HEK293 (cell line): ENCODE results near the gene UBE2D2.

ENCODE experiments used
- CTCF ChIA-PET: fragments of 350-600 bp; formaldehyde crosslinking; extraction: SDS; loops from one replicate; lab custom pipeline; 2021; ENCODE audit warnings: antibody characterized with exemption; lab: Yijun Ruan, JAX
- POLR2A ChIA-PET: fragments of 300-600 bp; formaldehyde crosslinking; extraction: SDS; loops from one replicate; lab custom pipeline; 2020; ENCODE audit warnings: antibody characterized with exemption, inconsistent platforms; lab: Yijun Ruan, JAX
- H3K27ac ChIP-seq: fragments of 200-500 bp; sonication (Bioruptor generic); 2 replicates; pipeline ENCODE4 v1.5.1; 2014; ENCODE audit warnings: low read depth, low read length, control low read depth, inconsistent platforms; ENCODE audit errors: extremely low read depth
- H3K36me3 ChIP-seq, 2 experiments: fragments of 200-500 bp in 1 of 2; sonication (Bioruptor generic) in 1 of 2; 1 replicate in 1 of 2; 2 replicates in 1 of 2; pipeline ENCODE4 v1.5.1; 2014 to 2017; ENCODE audit warnings: inconsistent platforms in 2 of 2, low read length in 2 of 2; ENCODE audit not compliant: control insufficient read depth in 2 of 2, insufficient read depth in 1 of 2
- H3K4me1 ChIP-seq: fragments of 200-500 bp; sonication (Bioruptor generic); 2 replicates; pipeline ENCODE4 v1.5.1; 2014; ENCODE audit warnings: mild to moderate bottlenecking, low read length, inconsistent platforms; ENCODE audit not compliant: control insufficient read depth, insufficient read depth
- H3K4me3 ChIP-seq: 2 replicates; pipeline ENCODE4 v1.5.1; 2011; ENCODE audit warnings: low read depth, mild to moderate bottlenecking, control low read depth, low read length, moderate library complexity
- H3K9me3 ChIP-seq: fragments of 200-500 bp; sonication (Bioruptor generic); 2 replicates; pipeline ENCODE4 v1.5.1; 2014; ENCODE audit warnings: low read depth, low read length, inconsistent platforms; ENCODE audit not compliant: control insufficient read depth, insufficient read depth
- EGR2 ChIP-seq: fragments of 450-650 bp; formaldehyde crosslinking; IDR thresholded peaks from 2 replicates; pipeline ENCODE4 v1.5.1; 2016; ENCODE audit warnings: low read depth, missing biosample characterization, missing genetic modification characterization
- GLIS1 ChIP-seq: fragments of 450-650 bp; formaldehyde crosslinking; IDR thresholded peaks from 2 replicates; pipeline ENCODE4 v1.5.1; 2016; ENCODE audit warnings: missing biosample characterization, missing genetic modification characterization
- HOXC10 ChIP-seq: sonication (generic); formaldehyde crosslinking; IDR thresholded peaks from 2 replicates; pipeline ENCODE4 v1.8.1; 2023; ENCODE audit warnings: mild to moderate bottlenecking, missing genetic modification reagents
- KLF7 ChIP-seq: fragments of 450-650 bp; formaldehyde crosslinking; IDR thresholded peaks from 2 replicates; pipeline ENCODE4 v1.5.1; 2016; ENCODE audit warnings: missing biosample characterization, missing genetic modification characterization, borderline replicate concordance
- SCRT2 ChIP-seq: fragments of 450-650 bp; formaldehyde crosslinking; IDR thresholded peaks from 2 replicates; pipeline ENCODE4 v1.5.1; 2016; ENCODE audit warnings: missing biosample characterization, missing genetic modification characterization
- SP2 ChIP-seq: fragments of 450-650 bp; formaldehyde crosslinking; IDR thresholded peaks from 2 replicates; pipeline ENCODE4 v1.5.1; 2016; ENCODE audit warnings: missing biosample characterization, missing genetic modification characterization
- SP7 ChIP-seq: fragments of 450-650 bp; formaldehyde crosslinking; IDR thresholded peaks from 2 replicates; pipeline ENCODE4 v1.5.1; 2016; ENCODE audit warnings: missing biosample characterization, missing genetic modification characterization
- TCF7L2 ChIP-seq: IDR thresholded peaks from 2 replicates; pipeline ENCODE4 v1.6.1; 2011; ENCODE audit warnings: low read depth, mild to moderate bottlenecking, inconsistent platforms, low read length, moderate library complexity, borderline replicate concordance
- WT1 ChIP-seq: fragments of 450-650 bp; formaldehyde crosslinking; IDR thresholded peaks from 2 replicates; pipeline ENCODE4 v1.5.1; 2016; ENCODE audit warnings: missing biosample characterization, missing genetic modification characterization
- ZBTB17 ChIP-seq: fragments of 450-650 bp; formaldehyde crosslinking; IDR thresholded peaks from 2 replicates; pipeline ENCODE4 v1.5.1; 2016; ENCODE audit warnings: missing biosample characterization, missing genetic modification characterization
- ZBTB20 ChIP-seq: fragments of 450-650 bp; formaldehyde crosslinking; IDR thresholded peaks from 2 replicates; pipeline ENCODE4 v1.5.1; 2016; ENCODE audit warnings: missing biosample characterization, missing genetic modification characterization
- ZBTB48 ChIP-seq: fragments of 450-650 bp; formaldehyde crosslinking; IDR thresholded peaks from 2 replicates; pipeline ENCODE4 v1.5.1; 2016; ENCODE audit warnings: missing biosample characterization, missing genetic modification characterization
- ZBTB8A ChIP-seq: fragments of 450-650 bp; formaldehyde crosslinking; IDR thresholded peaks from 2 replicates; pipeline ENCODE4 v1.5.1; 2016; ENCODE audit warnings: missing biosample characterization, missing genetic modification characterization
- ZFHX2 ChIP-seq: fragments of 450-650 bp; formaldehyde crosslinking; conservative IDR thresholded peaks from 2 replicates; pipeline ENCODE4 v1.5.1; 2016; ENCODE audit warnings: missing biosample characterization, missing genetic modification characterization
- ZIC2 ChIP-seq: fragments of 450-650 bp; formaldehyde crosslinking; IDR thresholded peaks from 2 replicates; pipeline ENCODE4 v1.5.1; 2016; ENCODE audit warnings: missing biosample characterization, missing genetic modification characterization
- ZNF24 ChIP-seq: fragments of 450-650 bp; formaldehyde crosslinking; IDR thresholded peaks from 2 replicates; pipeline ENCODE4 v1.5.1; 2016; ENCODE audit warnings: missing biosample characterization, missing genetic modification characterization
- ZNF335 ChIP-seq: fragments of 450-650 bp; formaldehyde crosslinking; conservative IDR thresholded peaks from 2 replicates; pipeline ENCODE4 v1.5.1; 2016; ENCODE audit warnings: missing biosample characterization, missing genetic modification characterization
- ZNF600 ChIP-seq: fragments of 450-650 bp; formaldehyde crosslinking; IDR thresholded peaks from 2 replicates; pipeline ENCODE4 v1.5.1; 2016; ENCODE audit warnings: missing biosample characterization, missing genetic modification characterization
- ZNF76 ChIP-seq: fragments of 450-650 bp; formaldehyde crosslinking; IDR thresholded peaks from 2 replicates; pipeline ENCODE4; 2016; ENCODE audit warnings: low read depth, missing biosample characterization, missing genetic modification characterization, borderline replicate concordance

Gene UBE2D2

DNA sequence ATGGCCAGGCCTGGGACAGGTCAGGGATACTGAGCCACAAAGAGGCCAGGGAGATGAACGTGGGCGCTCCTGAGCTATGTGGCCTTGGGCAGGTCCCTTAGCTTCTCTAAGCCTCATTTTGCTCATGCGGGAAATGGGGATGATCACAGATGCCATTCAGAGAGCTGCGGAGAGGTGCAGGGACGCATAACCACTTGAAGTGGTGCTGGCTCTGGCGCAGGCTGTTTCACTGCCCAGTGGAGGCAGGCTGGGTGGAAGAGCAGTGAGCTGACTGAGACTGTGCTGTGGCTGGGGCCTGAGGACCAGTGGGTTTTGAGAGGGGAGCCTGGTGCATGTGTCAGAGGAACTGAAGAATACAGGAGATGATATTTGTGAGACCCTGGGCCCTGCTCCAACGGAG, 105.4 kb downstream of the UBE2D2 start:
- POLR2A ChIA-PET: interaction anchor here (0.6 kb wide), 1 partner anchor 325 kb away, joined by 3 read pairs; no protein-coding TSS in a partner anchor
- CTCF ChIA-PET: interaction anchor here (0.9 to 1.6 kb wide), 3 partner anchors 8 to 99 kb away, joined by 3 read pairs; no protein-coding TSS in a partner anchor
- H3K9me3 ChIP-seq: no peaks in the 10 kb centered on the region
- no peak overlapping the region for H3K27ac ChIP-seq
- peaks cover 4% of the 10 kb centered on the region; the same call in 1 of the 2 replicates for H3K4me1 ChIP-seq
- TF ChIP-seq ZBTB48 (tag by site-specific recombination) (no peak), ZNF600 (peak; percentile 60; the same call in 1 of the 2 replicates), ZBTB17 (tag by site-specific recombination) (0 out of 2 replicates have a peak, but pooled peaks have one; percentile 11)
- no peaks in the 10 kb centered on the region for H3K36me3 ChIP-seq
- H3K4me3 ChIP-seq: no peak overlapping the region

- no peak overlapping the region for H3K4me3 ChIP-seq
- H3K9me3 ChIP-seq: no peaks in the 10 kb centered on the region
- CTCF ChIA-PET: interaction anchor here (0.6 to 1.6 kb wide), 3 partner anchors 19 to 98 kb away, joined by 3 read pairs; partner anchors contain the start of gene CXXC5
- peaks cover 4% of the 10 kb centered on the region; the same call in 1 of the 2 replicates for H3K4me1 ChIP-seq
- 0 out of 2 replicates have a peak overlapping the region, but pooled peaks have one; percentile 55 for H3K27ac ChIP-seq
- TF ChIP-seq SCRT2 (tag by site-specific recombination): no peak
- peak; percentile 87 for TF ChIP-seq ZFHX2 (tag by site-specific recombination)
- 0 out of 2 replicates have a peak, but pooled peaks have one; percentile 15 for TF ChIP-seq SP2 (tag by site-specific recombination)
- peak; percentile 90 for TF ChIP-seq EGR2 (tag by site-specific recombination)
- no peak for TF ChIP-seq TCF7L2
- POLR2A ChIA-PET: interaction anchor here (0.6 to 1.2 kb wide), 2 partner anchors 79 to 325 kb away, joined by 3 to 5 read pairs; no protein-coding TSS in a partner anchor
- H3K36me3 ChIP-seq: no peaks in the 10 kb centered on the region
Measured at GRCh38 chr5:139667001-139667729, 106.0 kb downstream of the UBE2D2 start.

- Histone ChIP-seq H3K4me1 (peaks cover 4% of the 10 kb centered on the region; the same call in 1 of the 2 replicates), H3K36me3 (no peaks in the 10 kb centered on the region), H3K27ac (peak overlapping the region; percentile 55), H3K9me3 (no peaks in the 10 kb centered on the region), H3K4me3 (no peak overlapping the region)
- TF ChIP-seq ZBTB20 (tag by site-specific recombination) (peak; percentile 90), HOXC10 (no peak)
- CTCF ChIA-PET: interaction anchor here (0.6 to 1.6 kb wide), 3 partner anchors 20 to 98 kb away, joined by 3 read pairs; partner anchors contain the start of gene CXXC5
- POLR2A ChIA-PET: interaction anchor here (1.2 kb wide), 1 partner anchor 78 kb away, joined by 5 read pairs; no protein-coding TSS in a partner anchor
Measured at GRCh38 chr5:139667730-139668063, 106.6 kb downstream of the UBE2D2 start.

GRCh38 chr5:139668064-139668880, 107.1 kb downstream of the UBE2D2 start:
- peak overlapping the region; percentile 7 for H3K4me3 ChIP-seq
- H3K9me3 ChIP-seq: no peaks in the 10 kb centered on the region
- ChIA-PET CTCF (interaction anchor here (0.6 to 4.1 kb wide), 4 partner anchors 20 to 98 kb away, joined by 3 to 26 read pairs (median 3); partner anchors contain the start of gene CXXC5), POLR2A (interaction anchor here (0.9 to 1.2 kb wide), 2 partner anchors 8 to 77 kb away, joined by 3 to 5 read pairs; no protein-coding TSS in a partner anchor)
- H3K36me3 ChIP-seq: no peaks in the 10 kb centered on the region
- peaks cover 4% of the 10 kb centered on the region; the same call in 1 of the 2 replicates for H3K4me1 ChIP-seq
- TF ChIP-seq ZNF24 (tag by site-specific recombination): peak; percentile 51; the same call in 1 of the 2 replicates
- no peak for TF ChIP-seq ZNF335
- TF ChIP-seq ZNF76 (tag by site-specific recombination): no peak
- 0 out of 2 replicates have a peak, but pooled peaks have one; percentile 26 for TF ChIP-seq ZBTB8A
- TF ChIP-seq WT1 (tag by site-specific recombination): peak; percentile 94
- TF ChIP-seq ZIC2 (tag by site-specific recombination): 0 out of 2 replicates have a peak, but pooled peaks have one; percentile 22
- no peak for TF ChIP-seq KLF7
- peak; percentile 38; the same call in 1 of the 2 replicates for TF ChIP-seq GLIS1 (tag by site-specific recombination)
- peak; percentile 56; the same call in 1 of the 2 replicates for TF ChIP-seq SP7
- TF ChIP-seq, all 188 proteins: peak for 6
- H3K27ac ChIP-seq: peak overlapping the region; percentile 55
